GM18502 (cell line): Measurements from ENCODE around the gene IL23R.
A peak's percentile ranks its signal among the peaks of the same experiment; 100 is the strongest.
"Not testable (repeated sequence)": the region's sequence is repeated elsewhere in the genome, so short reads cannot be mapped to it uniquely, and the experiment has no call there.

Experiments
- ATAC-seq: cut with Tn5 transposase; IDR thresholded peaks from one replicate; pipeline ENCODE4 v1.9.1; 2021; ENCODE audit warnings: mild to moderate bottlenecking; ENCODE audit not compliant: unreplicated experiment, poor library complexity

Gene IL23R

GRCh38 chr1:67166196-67166595, at the start of gene IL23R:
IL23R (plus strand) TSS chr1:67166454; CDS start chr1:67168121, 1,667 bp downstream.
- peak; percentile 88 for ATAC-seq

GRCh38 chr1:67118191-67118590, 48.1 kb upstream of the IL23R start:
- ATAC-seq = no peak

GRCh38 chr1:67118646-67119045, 47.6 kb upstream of the IL23R start:
- no peak for ATAC-seq

GRCh38 chr1:67120855-67121619, 45.2 kb upstream of the IL23R start:
- ATAC-seq = no peak

- no peak for ATAC-seq
Measured at GRCh38 chr1:67124455-67124854, 41.8 kb upstream of the IL23R start.

GRCh38 chr1:67126111-67126746, 40.0 kb upstream of the IL23R start:
- ATAC-seq = no peak

- no peak for ATAC-seq
Measured at GRCh38 chr1:67126974-67127373, 39.3 kb upstream of the IL23R start.

GRCh38 chr1:67130673-67131072, 35.6 kb upstream of the IL23R start:
- ATAC-seq = no peak

- ATAC-seq = no peak
Measured at GRCh38 chr1:67133177-67133576, 33.1 kb upstream of the IL23R start.

- no peak for ATAC-seq
Measured at GRCh38 chr1:67134695-67135094, 31.6 kb upstream of the IL23R start, which contains the start of gene C1orf141. C1orf141 (minus strand) TSS chr1:67134970; CDS start chr1:67127240, 7,730 bp downstream.

GRCh38 chr1:67135354-67135753, 30.9 kb upstream of the IL23R start:
- no peak for ATAC-seq

- no peak for ATAC-seq
Measured at GRCh38 chr1:67137307-67137753, 28.9 kb upstream of the IL23R start.

GRCh38 chr1:67138813-67139499, 27.3 kb upstream of the IL23R start:
- no peak for ATAC-seq

GRCh38 chr1:67140460-67140859, 25.8 kb upstream of the IL23R start:
- ATAC-seq = no peak

- not testable (repeated sequence) for ATAC-seq
Measured at GRCh38 chr1:67141832-67142231, 24.4 kb upstream of the IL23R start.

- ATAC-seq = no peak
Measured at GRCh38 chr1:67142931-67143330, 23.3 kb upstream of the IL23R start.

GRCh38 chr1:67143966-67144365, 22.3 kb upstream of the IL23R start:
- ATAC-seq = no peak

GRCh38 chr1:67144696-67145095, 21.6 kb upstream of the IL23R start:
- no peak for ATAC-seq

- no peak for ATAC-seq
Measured at GRCh38 chr1:67146101-67146500, 20.2 kb upstream of the IL23R start.

- ATAC-seq = no peak
Measured at GRCh38 chr1:67146539-67146938, 19.7 kb upstream of the IL23R start.

- ATAC-seq = not testable (repeated sequence)
Measured at GRCh38 chr1:67147973-67148372, 18.3 kb upstream of the IL23R start.
